ENCODE results near the gene DGCR2. TPM values are rescaled to one million over a fixed set of nuclear protein-coding genes. Genes with fewer than 3 reads are reported as not detected.

Gene DGCR2
- total and polyA plus RNA-seq, 2 of the 8 experiments (the other 6 are each of a cell fraction or from before 2014, with no cell fraction given) = 42.3 to 62.2 TPM

DNA sequence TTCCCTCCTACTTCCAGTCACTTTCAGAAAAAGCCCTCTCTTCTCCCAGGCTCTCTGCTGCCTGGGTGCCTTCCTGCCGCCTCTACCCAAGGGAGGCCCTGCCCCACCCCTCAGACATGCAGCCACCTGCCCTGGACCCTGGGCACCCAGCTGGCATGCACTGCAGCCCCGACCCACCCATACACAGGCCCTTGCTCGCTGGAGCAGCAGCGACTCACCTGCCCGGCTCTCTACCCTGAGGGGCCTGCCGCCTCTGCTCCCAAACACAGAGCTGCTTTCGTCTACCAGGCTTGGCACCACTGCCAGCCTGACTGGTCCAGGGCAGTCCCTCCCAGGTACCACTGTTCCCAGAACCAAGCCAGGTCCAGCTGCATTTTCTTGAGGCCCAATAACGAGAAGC lies 7.7 kb upstream of the DGCR2 start:
- ChIA-PET CTCF (ENCODE audit: partially characterized antibody) (interaction anchor here (0.8 to 1.2 kb wide), 3 partner anchors 11 to 48 kb away, joined by 3 to 5 read pairs (median 3); partner anchors contain the start of gene SLC25A1), POLR2A (ENCODE audit: partially characterized antibody) (interaction anchor here (1.2 to 2.5 kb wide), 3 partner anchors 11 to 15 kb away, joined by 3 to 7 read pairs (median 4); partner anchors contain the start of gene ESS2)
- Histone ChIP-seq H3K79me2 (ENCODE audit: control insufficient read depth in 1 of 2, insufficient read depth in 2 of 2, low read length in 2 of 2) (no peaks in the 10 kb centered on the region), H2AK5ac (ENCODE audit: low read depth, low read length) (no peak overlapping the region), H3K56ac (replicated peaks; ENCODE audit: insufficient read length, low read depth, low read length) (no peak overlapping the region), H2BK120ac (replicated peaks; ENCODE audit: low read depth, low read length) (no peak overlapping the region), H3K4me3 (ENCODE audit: extremely low read depth in 1 of 4, insufficient read depth in 2 of 4, low read depth in 3 of 4, low read length in 4 of 4) (no peak overlapping the region), H3K27ac (ENCODE audit: low read depth, low read length) (no peak overlapping the region), H3K79me1 (ENCODE audit: low read depth, low read length) (no peaks in the 10 kb centered on the region), H3K36me3 (ENCODE audit: control insufficient read depth in 2 of 4, insufficient read depth in 4 of 4, low read length in 3 of 4) (peaks cover 0 to 14% (median 3%) of the 10 kb centered on the region in 4 experiments; a peak in 3 of 8 replicates), H3K4me1 (replicated peaks in 1 of 4; ENCODE audit: control insufficient read depth in 3 of 4, insufficient read depth in 4 of 4, low read length in 3 of 4) (no peaks in the 10 kb centered on the region), H3K9me3 (ENCODE audit: insufficient read depth in 2 of 2, low read depth in 1 of 2, low read length in 1 of 2) (no peaks in the 10 kb centered on the region), H4K20me1 (replicated peaks in 1 of 2; ENCODE audit: control insufficient read depth in 1 of 2, insufficient read depth in 2 of 2, low read length in 2 of 2) (peaks cover 3 to 4% of the 10 kb centered on the region in 2 experiments), H2AFZ (ENCODE audit: low read length) (no peak overlapping the region), H2BK20ac (ENCODE audit: low read length) (no peak overlapping the region), H3K23ac (ENCODE audit: insufficient read length) (no peak overlapping the region), H3K9ac (replicated peaks in 1 of 4; ENCODE audit: extremely low read depth in 1 of 4, low read depth in 3 of 4, low read length in 3 of 4) (no peak overlapping the region), H4K91ac (replicated peaks; ENCODE audit: insufficient read length, low read length) (no peak overlapping the region), H4K5ac (ENCODE audit: insufficient read length, low read depth, low read length) (no peak overlapping the region), H3K18ac (ENCODE audit: extremely low read depth, low read length) (no peak overlapping the region), H4K8ac (ENCODE audit: extremely low read depth, insufficient read depth, low read length) (no peak overlapping the region; the same call in 1 of the 2 replicates), H3K4me2 (ENCODE audit: insufficient read depth in 1 of 2, low read depth in 2 of 2, low read length in 2 of 2) (no peak overlapping the region), H2BK5ac (ENCODE audit: low read depth, low read length) (no peak overlapping the region), H3K27me3 (replicated peaks in 1 of 4; ENCODE audit: control insufficient read depth in 3 of 4, extremely low read depth in 1 of 4, insufficient read depth in 3 of 4, low read length in 3 of 4) (0 out of 7 replicates have a peak, but pooled peaks cover 0 to 2% (median under 1%) of the 10 kb centered on the region in 4 experiments), H2BK15ac (ENCODE audit: low read length) (no peak overlapping the region), H3K14ac (ENCODE audit: insufficient read length) (no peak overlapping the region), H2BK12ac (ENCODE audit: low read depth, low read length) (no peak overlapping the region), H3K4ac (replicated peaks; ENCODE audit: insufficient read length, low read depth, low read length) (no peak overlapping the region), H3K23me2 (ENCODE audit: low read depth, low read length) (no peaks in the 10 kb centered on the region)
- DNase-seq (ENCODE audit: low read depth in 1 of 2, low spot score in 2 of 2) (no peak), FAIRE-seq (no peak)
- WGBS, 2 experiments (ENCODE audit: extremely low coverage in 1 of 2, insufficient coverage in 1 of 2, insufficient read length in 1 of 2, insufficient replicate concordance in 2 of 2, low coverage in 1 of 2, low lambda C conversion rate in 2 of 2, missing lambda C conversion rate in 1 of 2) = 91% methylated on average over 8 of the region's 8 CpGs; no CpG with 5 or more reads in 1 of the 2 experiments
- TF ChIP-seq KDM5A (IDR thresholded peaks at IDR 0.05; ENCODE audit: low read length) (no peak), CHD2 (IDR thresholded peaks at IDR 0.05; ENCODE audit: low read length) (no peak), ATF2 (IDR thresholded peaks at IDR 0.05; ENCODE audit: low read length) (no peak), SIN3A (conservative IDR thresholded peaks at IDR 0.05 in 1 of 2, IDR thresholded peaks at IDR 0.05 in 1 of 2; ENCODE audit: low read depth in 1 of 2, low read length in 2 of 2) (no peak), SUZ12 (IDR thresholded peaks at IDR 0.05; ENCODE audit: low read length) (no peak), BRCA1 (IDR thresholded peaks at IDR 0.05; ENCODE audit: low read depth, low read length) (no peak), GABPA (IDR thresholded peaks at IDR 0.05; ENCODE audit: borderline replicate concordance, insufficient read depth, low read length) (no peak), CREB1 (IDR thresholded peaks at IDR 0.05) (no peak), RAD21 (IDR thresholded peaks at IDR 0.05 in 1 of 2, conservative IDR thresholded peaks at IDR 0.05 in 1 of 2; ENCODE audit: low read depth in 2 of 2, low read length in 2 of 2) (no peak), CBX8 (IDR thresholded peaks at IDR 0.05; ENCODE audit: borderline replicate concordance, low read depth, low read length) (no peak), EZH2 (IDR thresholded peaks at IDR 0.05; ENCODE audit: low read depth, low read length, severe bottlenecking) (no peak)

Data from H1 (cell line).